ENCODE results near the gene NELL1.
"Not testable (repeated sequence)": the region's sequence is repeated elsewhere in the genome, so short reads cannot be mapped to it uniquely, and the experiment has no call there.

The NELL1 gene

GRCh38 chr11:21122523-21122922 is 453.1 kb downstream of the NELL1 start:
- DNase-seq: no peak

GRCh38 chr11:21132146-21132720 is 462.8 kb downstream of the NELL1 start:
- no peak for DNase-seq

- no peak for DNase-seq
Observed at GRCh38 chr11:21133244-21133643, 463.9 kb downstream of the NELL1 start.

GRCh38 chr11:21133722-21134121 is 464.3 kb downstream of the NELL1 start:
- no peak for DNase-seq

- no peak for DNase-seq
Observed at GRCh38 chr11:21137803-21138202, 468.4 kb downstream of the NELL1 start.

GRCh38 chr11:21141557-21141956 is 472.2 kb downstream of the NELL1 start:
- DNase-seq: not testable (repeated sequence)

GRCh38 chr11:21142007-21142406 is 472.6 kb downstream of the NELL1 start:
- peak; percentile 47 for DNase-seq

- no peak for DNase-seq
Observed at GRCh38 chr11:21144531-21144930, 475.1 kb downstream of the NELL1 start.

GRCh38 chr11:21148376-21148775 is 479.0 kb downstream of the NELL1 start:
- no peak for DNase-seq

GRCh38 chr11:21160140-21160539 is 490.8 kb downstream of the NELL1 start:
- no peak for DNase-seq

- DNase-seq: no peak
Observed at GRCh38 chr11:21169639-21170038, 500.3 kb downstream of the NELL1 start.

GRCh38 chr11:21173476-21173875 is 504.1 kb downstream of the NELL1 start:
- DNase-seq: no peak

- no peak for DNase-seq
Observed at GRCh38 chr11:21174781-21175180, 505.4 kb downstream of the NELL1 start.

- DNase-seq: no peak
Observed at GRCh38 chr11:21177379-21177778, 508.0 kb downstream of the NELL1 start.

GRCh38 chr11:21179770-21180169 is 510.4 kb downstream of the NELL1 start:
- DNase-seq: no peak

- DNase-seq: no peak
Observed at GRCh38 chr11:21180182-21180581, 510.8 kb downstream of the NELL1 start.

GRCh38 chr11:21185959-21186358 is 516.6 kb downstream of the NELL1 start:
- no peak for DNase-seq

- DNase-seq: no peak
Observed at GRCh38 chr11:21190181-21190580, 520.8 kb downstream of the NELL1 start.

GRCh38 chr11:21195995-21196394 is 526.6 kb downstream of the NELL1 start:
- DNase-seq: no peak

GRCh38 chr11:21198498-21198897 is 529.1 kb downstream of the NELL1 start:
- DNase-seq: no peak

GRCh38 chr11:21205205-21205604 is 535.8 kb downstream of the NELL1 start:
- DNase-seq: no peak

- DNase-seq: no peak
Observed at GRCh38 chr11:21225860-21226259, 556.5 kb downstream of the NELL1 start.

GRCh38 chr11:21229224-21229623 is 559.8 kb downstream of the NELL1 start:
- DNase-seq: no peak

GRCh38 chr11:21250196-21250595 is 580.8 kb downstream of the NELL1 start:
- DNase-seq: no peak

- no peak for DNase-seq
Observed at GRCh38 chr11:21254055-21254454, 584.7 kb downstream of the NELL1 start.

- no peak for DNase-seq
Observed at GRCh38 chr11:21254790-21255189, 585.4 kb downstream of the NELL1 start.
